ENCODE data around the gene MCHR1.
"Not testable (repeated sequence)": the region's sequence is repeated elsewhere in the genome, so short reads cannot be mapped to it uniquely, and the experiment has no call there.

Gene MCHR1

DNA sequence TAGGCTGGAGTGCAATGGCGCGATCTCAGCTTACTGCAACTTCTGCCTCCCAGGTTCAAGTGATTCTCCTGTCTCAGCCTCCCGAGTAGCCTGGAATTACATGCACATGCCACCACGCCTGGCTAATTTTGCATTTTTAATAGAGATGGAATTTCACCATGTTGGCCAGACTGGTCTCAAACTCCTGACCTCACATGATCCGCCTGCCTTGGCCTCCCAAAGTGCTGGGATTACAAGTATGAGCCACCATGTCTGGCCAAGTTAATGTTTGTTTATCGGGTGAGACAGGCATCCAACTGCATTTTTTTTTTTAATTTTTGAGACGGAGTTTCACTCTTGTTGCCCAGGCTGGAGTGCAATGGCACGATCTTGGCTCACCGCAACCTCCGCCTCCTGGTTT, 22.6 kb upstream of the MCHR1 start:
- DNase-seq, result not testable (repeated sequence)

- no peak for DNase-seq
Measured at GRCh38 chr22:40659166-40659565, 20.1 kb upstream of the MCHR1 start.

DNA sequence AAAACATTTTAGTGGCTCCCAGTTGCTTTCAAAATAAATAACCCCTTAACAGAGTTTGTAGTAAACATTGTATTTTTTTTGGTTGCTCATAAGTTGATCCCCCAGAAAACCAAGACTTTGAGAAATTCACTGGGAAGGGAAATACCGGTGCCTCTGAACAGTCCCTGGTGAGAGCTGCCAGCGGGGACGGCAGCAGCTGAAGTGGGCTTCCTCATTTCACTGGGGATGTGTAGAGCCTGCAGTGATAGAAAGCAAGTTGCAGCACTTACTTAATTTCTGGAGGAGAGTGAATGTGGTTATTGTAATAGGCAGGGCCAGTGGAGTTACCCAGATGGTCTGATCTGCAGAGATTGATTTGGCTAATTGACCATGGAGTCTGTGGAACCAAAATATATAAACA, 18.6 kb upstream of the MCHR1 start:
- no peak for DNase-seq

DNA sequence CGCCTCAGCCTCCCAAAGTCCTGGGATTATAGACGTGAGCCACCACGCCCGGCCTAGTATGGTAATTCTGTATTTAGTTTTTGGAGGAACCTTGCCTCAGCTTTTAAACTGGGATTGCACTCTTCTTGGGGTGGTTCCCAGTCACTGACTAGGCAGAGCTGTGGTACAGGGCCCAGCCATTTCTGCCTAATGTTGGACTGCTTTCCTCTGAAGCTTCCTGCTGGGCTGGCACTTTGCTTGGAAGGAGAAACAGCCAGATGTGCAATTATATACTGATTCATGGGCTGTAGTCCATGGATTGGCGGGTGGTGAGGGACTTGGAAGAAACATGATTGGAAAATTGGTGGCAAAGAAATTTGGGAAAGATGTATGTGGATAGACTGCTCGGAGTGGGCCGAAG, 17.6 kb upstream of the MCHR1 start:
- no peak for DNase-seq

- DNase-seq, result no peak
Measured at GRCh38 chr22:40665312-40665711, 14.0 kb upstream of the MCHR1 start.

GRCh38 chr22:40666151-40666848, 13.0 kb upstream of the MCHR1 start:
- no peak for DNase-seq

- DNase-seq, result no peak
Measured at GRCh38 chr22:40668611-40669411, 10.5 kb upstream of the MCHR1 start.

DNA sequence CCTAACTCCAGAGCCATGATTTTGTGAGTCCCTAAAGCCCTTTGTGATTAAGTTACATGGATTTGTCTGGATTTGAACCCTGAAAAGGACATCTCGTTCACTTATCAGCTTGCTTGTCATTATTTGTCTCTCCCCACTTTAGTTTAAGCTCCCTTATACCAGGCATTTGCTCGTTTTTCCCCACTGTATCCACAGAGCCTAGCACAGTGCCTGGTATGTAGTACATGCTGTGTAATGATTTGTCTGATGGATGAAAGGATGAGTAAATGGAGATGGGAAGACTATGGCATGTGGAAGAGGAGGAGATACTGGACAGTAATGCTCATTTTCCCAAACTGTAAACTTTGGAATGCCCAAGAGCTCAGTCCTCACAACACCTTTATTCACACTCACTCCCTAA, 9.2 kb upstream of the MCHR1 start:
- DNase-seq, result no peak

DNA sequence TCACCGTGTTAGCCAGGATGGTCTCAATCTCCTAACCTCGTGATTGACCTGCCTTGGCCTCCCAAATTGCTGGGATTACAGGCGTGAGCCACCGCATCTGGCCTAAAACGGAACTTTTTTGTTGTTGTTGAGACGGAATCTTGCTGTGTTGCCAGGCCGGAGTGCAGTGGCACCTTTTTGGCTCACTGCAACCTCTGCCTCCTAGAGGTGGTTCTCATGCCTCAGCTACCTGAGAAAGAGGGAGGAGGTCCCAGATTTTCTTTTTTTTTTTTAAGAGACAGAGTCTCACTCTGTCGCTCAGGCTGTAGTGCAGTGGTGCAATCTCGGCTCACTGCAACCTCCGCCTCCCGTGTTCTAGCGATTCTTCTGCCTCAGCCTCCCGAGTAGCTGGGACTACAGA, 7.9 kb upstream of the MCHR1 start:
- no peak for DNase-seq

GRCh38 chr22:40671796-40672360, 7.4 kb upstream of the MCHR1 start:
- DNase-seq, result no peak

DNA sequence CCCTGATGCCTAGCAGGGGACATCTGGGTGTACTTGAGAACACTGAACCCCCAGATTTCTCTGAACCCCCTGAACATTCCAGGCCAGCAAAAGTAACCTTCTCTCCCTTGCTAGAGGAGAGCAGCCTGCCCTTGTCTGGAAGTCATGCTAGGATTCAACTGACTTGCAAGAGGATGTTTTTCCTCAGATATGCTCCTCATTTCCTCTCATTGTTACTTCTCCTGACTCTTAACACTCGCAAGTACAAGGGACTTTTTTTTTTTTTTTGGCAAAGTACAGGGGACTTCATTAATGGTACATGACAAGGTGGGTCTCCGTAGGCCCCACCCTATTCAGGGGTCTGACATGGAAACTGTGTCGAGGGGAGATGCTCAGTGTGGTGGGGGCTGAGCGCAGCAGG, 6.3 kb upstream of the MCHR1 start:
- DNase-seq, result no peak

- DNase-seq, result peak; percentile 40
Measured at GRCh38 chr22:40674274-40674673, 5.0 kb upstream of the MCHR1 start.

DNA sequence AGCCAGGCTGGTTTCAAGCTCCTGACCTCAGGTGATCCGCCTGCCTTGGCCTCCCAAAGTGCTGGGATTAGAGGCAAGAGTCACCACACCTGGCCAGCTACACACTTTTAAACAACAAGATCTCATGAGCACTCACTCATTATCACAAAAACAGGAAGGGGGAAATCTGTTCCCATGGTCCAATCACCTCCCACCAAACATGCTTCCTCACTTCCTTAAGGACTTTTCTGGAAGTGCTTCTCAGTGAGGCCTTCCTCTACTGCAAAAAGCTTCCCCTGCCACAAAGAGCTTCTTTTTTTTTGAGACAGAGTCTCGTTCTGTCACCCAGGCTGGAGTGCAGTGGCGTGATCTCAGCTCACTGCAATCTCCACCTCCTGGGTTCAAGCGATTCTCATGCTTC, 3.1 kb upstream of the MCHR1 start:
- not testable (repeated sequence) for DNase-seq

- no peak for DNase-seq
Measured at GRCh38 chr22:40676644-40677043, 2.6 kb upstream of the MCHR1 start.

DNA sequence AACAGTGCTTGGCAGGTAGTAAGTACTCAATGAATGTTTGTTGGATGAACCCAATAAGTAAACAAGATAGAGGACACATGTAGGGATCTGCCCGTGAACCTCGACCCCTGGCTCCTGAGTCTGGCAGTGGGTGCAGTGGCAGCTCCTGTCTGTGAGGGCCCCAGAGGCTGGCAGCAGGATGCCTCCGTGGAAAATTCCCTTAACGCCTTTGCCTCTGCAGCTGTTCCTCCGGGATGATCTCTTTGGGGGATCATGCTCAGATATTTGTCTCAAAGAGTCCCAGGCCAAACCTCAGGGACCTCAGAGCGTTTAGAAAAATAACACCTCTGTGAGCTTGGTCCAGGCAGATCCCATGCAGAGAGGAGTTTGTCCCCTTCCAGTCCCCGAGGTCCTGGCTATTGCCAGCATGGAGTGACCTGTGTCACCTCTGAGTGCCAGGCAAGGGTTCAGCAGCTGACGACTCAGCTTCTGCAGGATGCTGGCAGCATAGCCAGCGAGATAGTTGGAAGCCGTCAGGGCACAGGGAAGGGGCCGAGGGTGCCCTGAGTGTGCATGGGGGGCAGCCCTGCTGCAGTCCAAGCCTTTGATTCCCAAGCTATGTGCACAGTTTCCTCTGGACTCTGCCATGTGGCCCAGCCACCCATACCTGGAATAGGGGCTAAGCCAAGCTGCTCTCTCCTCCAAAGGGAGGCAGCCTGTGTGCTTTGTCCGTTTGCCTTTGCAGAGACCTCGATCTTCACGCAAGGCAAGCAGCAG, 613 bp upstream of the MCHR1 start:
- no peak for DNase-seq

- peak; percentile 67 for DNase-seq
Measured at GRCh38 chr22:40679964-40680818, 907 bp downstream of the MCHR1 start.

DNA sequence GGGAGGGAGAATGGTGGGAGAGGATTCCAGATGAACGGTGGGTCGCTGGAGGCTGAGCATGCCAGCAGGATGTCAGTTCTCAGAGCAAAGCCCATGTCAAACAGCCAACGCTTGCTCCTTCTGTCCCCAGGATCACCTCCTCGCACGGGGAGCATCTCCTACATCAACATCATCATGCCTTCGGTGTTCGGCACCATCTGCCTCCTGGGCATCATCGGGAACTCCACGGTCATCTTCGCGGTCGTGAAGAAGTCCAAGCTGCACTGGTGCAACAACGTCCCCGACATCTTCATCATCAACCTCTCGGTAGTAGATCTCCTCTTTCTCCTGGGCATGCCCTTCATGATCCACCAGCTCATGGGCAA, 1.5 kb downstream of the MCHR1 start:
- DNase-seq, result no peak

DNA sequence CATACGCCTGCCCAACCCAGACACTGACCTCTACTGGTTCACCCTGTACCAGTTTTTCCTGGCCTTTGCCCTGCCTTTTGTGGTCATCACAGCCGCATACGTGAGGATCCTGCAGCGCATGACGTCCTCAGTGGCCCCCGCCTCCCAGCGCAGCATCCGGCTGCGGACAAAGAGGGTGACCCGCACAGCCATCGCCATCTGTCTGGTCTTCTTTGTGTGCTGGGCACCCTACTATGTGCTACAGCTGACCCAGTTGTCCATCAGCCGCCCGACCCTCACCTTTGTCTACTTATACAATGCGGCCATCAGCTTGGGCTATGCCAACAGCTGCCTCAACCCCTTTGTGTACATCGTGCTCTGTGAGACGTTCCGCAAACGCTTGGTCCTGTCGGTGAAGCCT, 2.2 kb downstream of the MCHR1 start:
- DNase-seq, result no peak

GRCh38 chr22:40684728-40685127, 5.4 kb downstream of the MCHR1 start:
- peak; percentile 33 for DNase-seq

GRCh38 chr22:40685406-40685805, 6.1 kb downstream of the MCHR1 start:
- DNase-seq, result no peak

GRCh38 chr22:40687706-40688105, 8.4 kb downstream of the MCHR1 start:
- no peak for DNase-seq

GRCh38 chr22:40690370-40690769, 11.1 kb downstream of the MCHR1 start:
- no peak for DNase-seq

DNA sequence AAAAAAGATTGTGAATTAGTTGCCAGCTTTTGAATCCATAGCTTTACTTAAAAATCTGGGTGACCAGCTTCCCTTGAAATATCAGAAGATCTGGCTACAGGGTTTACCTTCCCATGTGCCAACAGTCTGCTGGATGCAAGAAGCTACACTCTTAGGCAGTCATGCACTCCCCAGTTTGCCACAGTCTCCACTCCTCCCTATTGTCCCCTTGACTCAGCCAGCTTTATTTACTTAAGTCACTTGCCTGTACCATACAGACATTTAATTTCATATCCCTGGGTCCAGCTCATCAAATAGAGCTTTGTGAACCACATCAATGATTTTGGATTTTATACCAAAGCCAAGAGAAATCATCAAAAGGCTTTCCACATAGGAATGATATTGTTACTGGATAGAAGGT, 12.2 kb downstream of the MCHR1 start:
- no peak for DNase-seq
